GM18868 (cell line): Measurements from ENCODE around the gene ESR1.
"Not testable (repeated sequence)": the region's sequence is repeated elsewhere in the genome, so short reads cannot be mapped to it uniquely, and the experiment has no call there.

Source experiments
- ATAC-seq: cut with Tn5 transposase; IDR thresholded peaks from one replicate; pipeline ENCODE4 v1.9.1; 2021; ENCODE audit warnings: mild to moderate bottlenecking, moderate library complexity; ENCODE audit not compliant: unreplicated experiment

ESR1 gene

GRCh38 chr6:151811081-151811480 is 3.6 kb downstream of the ESR1 start:
- no peak for ATAC-seq

GRCh38 chr6:151813858-151814257 is 6.4 kb downstream of the ESR1 start:
- ATAC-seq: no peak

GRCh38 chr6:151814614-151815013 is 7.1 kb downstream of the ESR1 start:
- no peak for ATAC-seq

- peak; percentile 99 for ATAC-seq
These were observed 15.0 kb downstream of the ESR1 start for GRCh38 chr6:151822252-151823111.

- no peak for ATAC-seq
These were observed 19.1 kb downstream of the ESR1 start for GRCh38 chr6:151826517-151827142.

GRCh38 chr6:151832710-151833109 is 25.2 kb downstream of the ESR1 start:
- no peak for ATAC-seq

- ATAC-seq: no peak
These were observed 27.9 kb downstream of the ESR1 start for GRCh38 chr6:151835396-151835795.

- ATAC-seq: no peak
These were observed 29.7 kb downstream of the ESR1 start for GRCh38 chr6:151837223-151837622.

GRCh38 chr6:151842816-151843215 is 35.3 kb downstream of the ESR1 start:
- ATAC-seq: no peak

GRCh38 chr6:151847064-151847463 is 39.6 kb downstream of the ESR1 start:
- ATAC-seq: no peak

- no peak for ATAC-seq
These were observed 43.1 kb downstream of the ESR1 start for GRCh38 chr6:151850479-151851003.

- ATAC-seq: no peak
These were observed 50.8 kb downstream of the ESR1 start for GRCh38 chr6:151858294-151858693.

- no peak for ATAC-seq
These were observed 55.0 kb downstream of the ESR1 start for GRCh38 chr6:151862461-151862860.

GRCh38 chr6:151867361-151867869 is 59.9 kb downstream of the ESR1 start:
- not testable (repeated sequence) for ATAC-seq

GRCh38 chr6:151869345-151869744 is 61.9 kb downstream of the ESR1 start:
- no peak for ATAC-seq

GRCh38 chr6:151869787-151870186 is 62.3 kb downstream of the ESR1 start:
- no peak for ATAC-seq

- no peak for ATAC-seq
These were observed 62.9 kb downstream of the ESR1 start for GRCh38 chr6:151870375-151870774.

GRCh38 chr6:151875524-151875923 is 68.0 kb downstream of the ESR1 start:
- ATAC-seq: no peak

- ATAC-seq: no peak
These were observed 68.6 kb downstream of the ESR1 start for GRCh38 chr6:151876122-151876521.

GRCh38 chr6:151877458-151877857 is 70.0 kb downstream of the ESR1 start:
- ATAC-seq: no peak

- no peak for ATAC-seq
These were observed 73.7 kb downstream of the ESR1 start for GRCh38 chr6:151881231-151881630.

GRCh38 chr6:151882206-151882605 is 74.7 kb downstream of the ESR1 start:
- no peak for ATAC-seq
